Measurements from ENCODE around the gene OR6J1.
A peak's percentile ranks its signal among the peaks of the same experiment; 100 is the strongest.
"Not testable (repeated sequence)": the region's sequence is repeated elsewhere in the genome, so short reads cannot be mapped to it uniquely, and the experiment has no call there.

Gene OR6J1

DNA sequence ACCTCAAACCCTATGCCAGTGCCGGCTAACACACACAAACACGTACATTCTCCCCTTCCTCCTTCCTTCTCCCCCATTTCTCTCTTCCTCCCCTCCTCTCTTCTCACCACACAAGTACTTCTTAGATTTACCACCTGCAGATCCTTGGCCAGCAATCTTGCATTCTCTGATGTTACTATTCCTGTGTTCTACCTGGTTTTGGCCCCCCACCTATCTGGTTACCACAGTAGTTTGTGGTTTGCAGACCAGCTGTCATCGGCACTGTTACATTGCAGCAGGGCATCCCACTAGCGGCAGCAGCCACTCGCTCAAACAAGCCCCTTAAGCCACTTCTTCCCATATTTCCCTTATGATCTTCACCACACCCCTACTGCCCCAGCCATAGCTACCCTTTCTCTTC is 42.2 kb downstream of the OR6J1 start:
- DNase-seq: no peak

DNA sequence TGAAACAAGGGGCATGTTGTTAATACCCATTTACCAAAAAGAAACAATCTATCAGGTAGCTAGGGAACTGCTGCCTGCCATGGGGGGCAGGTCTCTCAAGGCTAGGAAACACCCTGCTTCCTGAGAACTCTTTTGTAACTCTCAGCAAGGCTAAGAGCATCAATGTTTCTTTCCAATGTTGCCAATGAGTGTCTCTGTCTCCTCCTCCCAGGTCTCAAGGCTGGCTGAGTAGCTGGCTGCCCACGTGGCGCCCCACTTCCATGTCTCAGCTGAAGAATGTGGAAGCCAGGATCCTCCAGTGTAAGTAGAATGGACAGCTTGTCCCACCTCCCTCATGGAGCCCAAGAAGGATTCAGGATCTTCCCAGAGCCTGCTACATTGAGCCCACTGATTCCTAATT is 42.7 kb downstream of the OR6J1 start:
- no peak for DNase-seq

DNA sequence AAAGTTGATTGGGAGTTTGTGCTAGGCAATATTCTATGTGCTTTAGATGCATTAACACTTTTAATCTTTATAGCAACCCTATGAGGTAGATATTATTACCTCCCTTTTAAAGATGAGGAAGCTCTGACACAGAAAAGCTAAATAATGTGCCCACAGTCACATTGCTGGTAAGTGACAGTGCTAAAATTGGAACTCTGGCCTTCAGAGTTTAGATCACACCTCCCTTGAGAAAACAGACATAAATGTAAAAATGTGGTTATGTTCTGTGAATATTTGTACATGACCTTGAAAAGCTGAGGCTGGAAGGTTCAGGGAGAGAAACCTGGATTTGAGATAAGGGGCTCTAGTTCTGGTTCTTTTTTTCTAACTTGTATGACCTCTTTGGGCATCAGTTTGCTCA is 44.1 kb downstream of the OR6J1 start:
- no peak for DNase-seq

DNA sequence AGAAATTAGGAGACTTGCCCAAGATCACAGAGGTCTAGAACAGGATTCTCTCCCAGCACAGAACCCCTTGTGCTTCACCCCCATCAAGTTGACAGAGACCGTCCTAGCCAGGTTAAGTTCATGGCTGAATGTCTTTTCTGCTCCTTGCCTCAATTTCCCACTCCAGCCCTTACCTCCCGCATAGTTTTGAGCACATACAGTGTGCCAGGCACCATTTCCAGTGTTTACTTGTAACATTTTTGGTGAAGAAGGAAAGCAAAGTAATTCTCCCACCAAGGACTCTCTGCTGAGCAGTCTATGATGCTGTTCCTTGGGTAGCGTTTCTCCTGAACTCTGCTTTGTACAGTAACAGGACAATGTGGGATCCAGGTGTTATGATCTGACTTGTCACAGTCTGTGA is 44.8 kb downstream of the OR6J1 start:
- no peak for DNase-seq

DNA sequence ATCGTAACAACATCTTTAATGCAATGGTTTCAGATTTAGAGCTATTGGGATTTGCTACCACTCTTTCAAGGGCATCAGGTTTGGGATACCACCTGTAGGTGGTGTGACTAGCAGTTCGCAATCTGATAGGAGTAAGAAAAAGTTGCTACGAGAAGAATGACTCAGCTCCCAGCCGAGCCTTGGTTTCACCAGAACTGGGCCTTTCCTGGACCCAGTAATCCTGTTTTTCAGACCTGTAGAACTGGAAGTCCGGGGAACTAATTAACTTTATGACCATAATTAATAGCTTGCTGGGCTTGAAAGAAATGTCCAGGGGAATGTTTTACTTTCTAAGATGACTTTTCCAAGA is 45.3 kb downstream of the OR6J1 start:
- peak; percentile 28 for DNase-seq

DNA sequence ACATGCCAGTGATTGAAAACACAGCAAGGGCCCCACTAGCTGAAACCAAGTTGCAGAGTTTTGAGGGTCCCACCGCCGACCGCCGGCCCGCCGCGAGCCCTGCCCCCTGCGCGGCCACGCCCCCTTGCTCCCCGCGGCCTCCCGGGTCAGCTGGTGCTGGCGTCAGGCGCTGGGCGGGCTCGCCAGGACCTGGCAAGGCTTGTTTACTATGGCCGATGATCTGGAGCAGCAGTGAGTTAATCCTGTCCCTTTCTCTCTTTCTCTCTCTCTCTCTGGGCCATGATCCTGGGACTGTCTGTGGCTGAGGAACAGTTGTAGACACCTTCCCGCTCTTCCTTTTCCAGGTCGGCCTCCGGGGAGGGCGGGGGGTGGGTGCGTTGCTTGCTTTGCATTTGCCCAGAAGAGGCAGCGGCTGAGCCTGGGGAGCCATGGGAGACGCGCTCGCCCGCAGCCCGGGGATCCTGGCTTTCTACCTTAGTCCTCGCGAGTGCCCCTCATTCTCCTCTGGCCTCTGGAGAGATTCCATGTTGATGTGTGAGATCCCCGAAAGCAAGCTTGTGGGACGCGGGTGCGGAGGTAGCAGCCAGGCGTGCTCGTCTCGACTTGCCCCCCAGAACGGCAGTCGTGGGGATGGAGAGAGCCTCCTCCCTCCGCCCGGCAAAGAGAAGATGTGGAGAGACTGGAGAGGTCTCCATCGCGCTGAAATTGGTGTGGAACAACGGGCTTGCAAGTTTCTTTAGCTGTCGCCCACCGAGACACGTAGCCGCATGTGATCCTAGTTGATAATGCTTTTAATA is 45.9 kb downstream of the OR6J1 start, which contains the start of gene ABHD4:
TSS of gene ABHD4 (plus strand) at position 202 of the 797 bp plus-strand sequence. CDS start at position 209, 7 bp downstream.
- peak; percentile 41 for DNase-seq

DNA sequence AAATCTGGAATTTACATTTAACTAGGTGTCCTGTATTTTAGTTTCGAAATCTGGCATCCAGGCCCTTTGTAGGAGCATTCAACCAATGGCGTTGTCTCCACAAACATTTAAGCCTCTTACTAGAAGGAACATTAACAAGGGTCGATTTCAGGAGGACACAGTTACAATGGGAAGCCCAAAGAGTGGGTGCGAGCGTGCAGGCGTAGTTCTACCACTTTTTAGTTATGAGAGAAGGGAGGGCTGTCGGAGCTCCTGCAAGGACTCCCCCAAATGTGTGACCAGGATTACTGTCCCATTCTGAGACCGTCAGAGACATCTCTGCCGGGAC is 46.4 kb downstream of the OR6J1 start:
- DNase-seq: no peak

DNA sequence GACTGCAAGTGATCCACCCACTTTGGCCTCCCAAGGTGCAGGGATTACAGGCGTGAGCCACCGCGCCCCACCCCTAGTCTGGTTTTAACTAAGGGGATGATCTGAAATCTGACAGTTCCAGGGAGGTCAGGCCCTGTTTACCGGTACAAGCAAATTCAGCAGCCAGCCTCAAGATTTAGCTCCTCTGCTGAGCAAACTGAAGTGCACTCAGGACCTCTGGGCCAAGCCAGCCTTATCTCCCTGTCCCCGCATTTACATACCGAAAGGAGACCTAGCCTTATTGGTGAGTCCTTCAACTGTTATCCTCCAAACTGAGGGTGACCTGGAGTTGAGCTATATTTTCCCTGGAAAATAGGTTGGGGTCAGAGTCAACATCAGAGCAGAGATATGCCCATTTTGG is 46.9 kb downstream of the OR6J1 start:
- DNase-seq: no peak

DNA sequence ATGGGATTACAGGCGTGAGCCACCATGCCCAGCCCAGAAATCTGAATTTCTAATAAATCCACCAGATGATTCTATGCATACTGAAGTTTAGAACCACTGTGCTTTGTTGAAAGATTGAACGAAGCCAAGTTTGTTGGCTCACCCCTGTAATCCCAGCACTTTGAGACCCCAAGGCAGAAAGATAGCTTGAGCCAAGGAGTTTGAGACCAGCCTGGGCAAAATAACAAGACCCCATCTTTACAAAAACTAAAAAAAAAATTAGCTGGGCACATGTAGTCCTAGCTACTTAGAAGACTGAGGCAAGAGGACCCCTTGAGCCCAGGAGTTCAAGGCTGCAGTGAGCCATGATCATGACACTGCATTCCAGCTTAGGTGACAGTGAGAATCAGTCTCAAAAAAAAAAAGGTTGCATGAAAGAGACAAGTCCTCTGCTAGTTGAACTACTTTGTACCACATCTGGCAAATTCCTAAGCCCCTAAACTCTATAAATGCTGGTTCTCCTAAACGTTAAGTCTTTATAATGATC is 47.7 kb downstream of the OR6J1 start:
- no peak for DNase-seq

DNA sequence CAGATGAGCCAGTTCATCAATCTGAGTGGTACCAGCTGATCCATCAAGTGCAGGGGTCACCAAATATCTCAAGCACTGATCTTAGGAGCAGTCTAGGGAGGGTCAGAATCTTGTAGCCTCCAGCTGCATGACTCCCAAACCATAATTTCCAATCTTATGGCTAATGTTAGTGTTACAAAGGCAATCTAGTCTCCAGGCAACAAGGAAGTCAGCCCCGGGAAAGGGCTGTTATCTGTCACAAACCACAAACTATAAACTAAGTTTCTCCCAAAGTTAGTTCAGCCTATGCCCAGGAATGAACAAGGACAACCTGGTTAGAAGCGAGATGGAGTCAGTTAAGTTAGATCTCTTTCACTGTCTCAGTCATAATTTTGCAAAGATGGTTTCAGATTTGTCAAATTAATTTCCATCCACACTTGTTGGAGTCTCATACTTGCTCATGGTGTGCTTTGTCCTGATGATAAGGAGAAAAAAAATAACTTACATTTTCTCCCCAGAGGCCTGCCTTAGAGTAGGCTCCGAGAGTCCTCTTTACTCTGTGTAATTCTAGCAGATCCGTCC is 49.9 kb downstream of the OR6J1 start:
- no peak for DNase-seq

DNA sequence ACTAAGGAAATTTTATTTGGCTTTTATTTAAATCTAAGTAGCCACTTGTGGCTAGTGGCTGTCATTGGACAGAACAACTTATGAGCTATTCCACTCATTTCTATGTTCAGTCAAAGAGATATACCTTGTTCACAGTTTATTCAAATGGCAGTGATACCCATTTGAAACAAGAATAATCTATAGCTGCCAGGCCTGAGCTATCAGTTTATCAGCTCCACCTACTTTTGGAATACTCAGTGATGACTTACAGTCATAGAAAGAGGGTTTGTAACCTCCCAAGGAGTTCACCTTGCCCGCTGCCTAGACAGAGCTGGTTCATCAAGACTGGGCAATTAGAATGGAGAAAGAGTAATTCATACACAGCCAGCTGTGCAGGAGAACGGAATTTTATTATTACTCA is 50.6 kb downstream of the OR6J1 start:
- DNase-seq: no peak

DNA sequence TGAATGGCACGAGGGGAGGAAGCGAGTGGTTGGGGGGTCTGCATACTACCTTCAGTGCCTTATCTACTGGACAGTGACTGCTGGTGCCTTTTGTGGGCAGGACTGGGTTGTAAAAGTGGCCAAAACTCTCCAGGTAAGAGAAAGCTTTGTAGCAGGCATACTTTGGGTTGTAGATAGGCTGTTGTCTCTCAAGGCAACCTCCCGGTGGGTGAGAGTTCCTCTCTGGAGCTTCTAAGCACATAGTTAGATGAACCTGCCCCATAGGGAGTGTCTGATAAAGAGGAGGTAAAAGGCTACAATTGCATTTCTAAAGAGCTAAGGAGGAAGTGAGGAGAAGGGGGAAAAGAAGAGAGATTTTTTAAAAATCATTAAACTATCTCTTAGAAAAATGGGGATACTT is 51.0 kb downstream of the OR6J1 start:
- DNase-seq: no peak

DNA sequence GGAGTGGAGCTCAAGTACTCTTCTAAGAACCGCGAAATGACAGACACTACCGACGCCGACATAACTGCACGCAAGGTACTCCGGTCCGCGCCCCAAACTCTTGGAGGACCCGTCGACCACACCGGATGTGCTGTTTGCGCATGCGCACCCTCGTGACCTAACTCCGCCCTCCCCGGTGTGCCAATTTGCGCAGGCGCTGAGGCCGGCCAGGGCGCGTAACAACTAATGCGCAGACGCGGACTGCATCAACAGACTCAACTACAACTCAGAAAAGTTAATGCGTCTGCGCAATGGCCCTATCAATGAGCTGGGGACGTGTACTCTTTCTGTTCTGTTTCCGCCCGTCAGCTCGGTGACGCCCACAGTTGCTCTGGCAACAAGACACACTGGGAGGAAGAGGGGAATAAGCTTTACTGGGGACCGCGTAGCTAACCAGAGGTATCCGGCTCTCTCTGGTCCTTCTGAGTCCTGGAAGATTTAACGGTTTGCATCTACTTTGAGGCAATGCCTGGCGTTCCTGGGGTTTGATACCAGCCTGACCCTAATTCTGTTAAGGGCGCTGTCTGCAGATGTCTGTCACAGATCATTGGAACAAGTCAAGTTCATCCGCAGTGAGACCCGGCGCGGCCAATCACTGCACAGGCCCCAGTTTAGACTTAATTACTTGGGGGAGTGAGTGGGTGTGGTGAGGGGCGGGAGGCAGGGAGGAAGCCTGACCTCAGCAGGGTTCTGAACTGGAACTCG is 54.9 kb downstream of the OR6J1 start, which contains the start of gene DAD1:
TSS of gene DAD1 (minus strand) at position 129 of the 744 bp plus-strand sequence. CDS start at position 62, 67 bp downstream.
- peak; percentile 97 for DNase-seq

DNA sequence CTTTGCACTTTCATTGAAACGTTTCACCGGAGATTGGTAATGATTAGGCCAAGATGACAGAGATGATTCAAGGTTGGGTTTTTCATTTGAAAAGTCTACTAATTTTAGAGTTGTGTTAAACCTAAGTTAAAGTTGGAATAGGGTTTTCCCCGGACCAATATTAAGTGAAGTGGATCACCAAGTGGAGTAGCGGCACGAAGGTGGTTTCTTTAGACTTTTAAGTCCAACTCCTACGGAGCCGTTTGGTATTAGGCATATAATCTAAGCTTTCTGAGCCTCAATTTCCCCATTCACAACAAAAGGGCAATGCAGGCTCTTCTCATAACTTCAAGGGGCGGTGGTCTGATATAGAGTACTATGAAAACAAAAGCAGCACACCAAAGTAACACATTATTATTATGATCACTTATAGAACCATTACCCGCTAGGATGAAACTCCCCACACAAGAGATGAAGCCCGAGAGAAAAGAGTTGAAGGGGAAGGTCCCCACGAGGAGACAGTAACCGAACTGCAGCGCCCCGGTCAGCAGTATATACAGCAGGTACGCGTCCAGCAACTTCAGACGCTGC is 55.5 kb downstream of the OR6J1 start:
- peak; percentile 24 for DNase-seq

DNA sequence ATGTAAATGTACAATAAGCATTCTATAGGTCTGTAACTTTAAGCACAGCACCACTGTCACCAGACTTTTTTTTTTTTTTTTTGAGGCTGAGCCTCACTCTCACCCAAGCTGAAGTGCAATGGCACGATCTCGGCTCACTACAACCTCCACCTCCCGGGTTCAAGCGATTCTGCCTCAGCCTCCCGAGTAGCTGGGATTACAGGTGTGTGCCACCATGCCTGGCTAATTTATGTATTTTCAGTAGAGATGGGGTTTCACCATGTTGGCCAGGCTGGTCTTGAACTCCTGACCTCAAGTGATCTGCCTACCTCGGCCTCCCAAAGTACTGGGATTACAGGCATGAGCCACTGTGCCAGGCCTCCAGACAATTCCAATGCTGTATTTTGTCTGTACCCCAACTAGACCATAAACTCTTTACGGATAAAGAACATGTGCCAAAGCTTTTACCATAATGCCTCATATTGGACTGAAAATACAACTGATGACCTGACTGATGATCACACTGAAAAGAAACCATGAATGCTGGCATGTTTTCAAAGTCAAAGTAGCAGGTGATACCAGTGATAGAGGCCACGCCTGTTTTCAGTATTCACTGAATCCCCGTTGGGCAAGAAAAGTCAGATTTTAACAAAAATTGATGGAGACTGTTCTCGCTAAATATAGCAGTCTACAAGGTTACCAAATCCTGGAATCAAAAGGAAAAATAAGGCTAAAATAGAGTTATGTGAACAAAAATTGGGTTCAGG is 56.3 kb downstream of the OR6J1 start:
- DNase-seq: not testable (repeated sequence)

DNA sequence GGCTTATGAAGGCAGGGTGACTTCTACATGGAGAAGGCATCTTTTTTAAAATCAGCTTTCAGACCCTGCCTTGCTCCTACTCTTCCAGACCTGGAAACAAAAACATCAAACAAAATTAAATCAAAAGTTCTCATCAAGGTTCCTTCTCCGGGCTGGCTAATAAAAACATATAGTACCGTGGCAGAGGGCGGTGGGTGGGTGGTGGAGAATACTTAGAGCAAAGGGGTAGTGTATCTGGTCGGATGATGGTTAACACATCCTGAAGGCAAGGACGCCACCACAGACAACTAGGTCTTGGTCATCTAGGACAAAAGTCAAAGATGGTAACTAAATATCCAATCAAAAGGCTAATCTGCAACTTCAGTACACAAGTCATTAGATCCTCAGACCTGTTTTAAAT is 56.9 kb downstream of the OR6J1 start:
- DNase-seq: no peak

DNA sequence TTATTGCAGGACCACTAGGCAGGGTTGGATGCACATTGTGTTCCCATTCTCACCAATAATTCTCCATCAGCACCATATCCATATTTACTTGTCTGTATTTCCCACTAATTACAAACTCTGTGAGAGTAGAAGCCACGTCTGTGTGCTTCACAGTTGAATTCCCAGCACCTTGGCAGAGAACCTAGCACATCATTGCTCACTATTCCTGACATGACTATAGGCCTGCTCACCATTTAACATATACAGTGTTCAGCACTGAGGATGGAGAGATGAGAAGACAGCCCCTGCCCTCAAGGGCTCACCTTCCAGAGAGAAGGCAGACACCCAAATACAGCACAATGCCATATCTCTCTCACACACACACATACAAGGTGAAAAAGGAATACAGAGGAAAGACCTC is 60.2 kb downstream of the OR6J1 start:
- DNase-seq: no peak
